ENCODE measurements around the gene CARD16. TPM values are rescaled to one million over a fixed set of nuclear protein-coding genes. Genes with fewer than 3 reads are reported as not detected.

CARD16 gene
- total RNA-seq, 2 donors from 2014 or later, result not detected

- no peak for TF ChIP-seq CTCF (conservative IDR thresholded peaks at IDR 0.05)
- H3K9me3 ChIP-seq (ENCODE audit: control insufficient read depth, low read length), result no peaks in the 10 kb centered on the region
- H3K27me3 ChIP-seq (ENCODE audit: control insufficient read depth, insufficient read depth, low read length, poor library complexity, severe bottlenecking), result no peaks in the 10 kb centered on the region
- Mint-ChIP-seq H3K9me3 (no peaks in the 10 kb centered on the region), H3K4me3 (no peak overlapping the region), H3K27ac (no peak overlapping the region), H3K4me1 (no peaks in the 10 kb centered on the region), H3K36me3 (ENCODE audit: low read depth) (no peaks in the 10 kb centered on the region), H3K27me3 (ENCODE audit: insufficient read depth) (no peaks in the 10 kb centered on the region)
- H3K4me1 ChIP-seq (ENCODE audit: control insufficient read depth, insufficient read depth, low read length), result no peaks in the 10 kb centered on the region
- 97% methylated on average over 3 of the region's 3 CpGs; no CpG with 5 or more reads in 1 of the 2 experiments for WGBS, 2 experiments (ENCODE audit: insufficient coverage in 1 of 2, insufficient read length in 1 of 2)
- no peak overlapping the region for H3K27ac ChIP-seq (ENCODE audit: low read depth, low read length)
- H3K36me3 ChIP-seq (ENCODE audit: control insufficient read depth, insufficient read depth, low read length), result no peaks in the 10 kb centered on the region
- H3K4me3 ChIP-seq (ENCODE audit: low read length), result no peak overlapping the region
- no peak overlapping the region for H3K9ac ChIP-seq (ENCODE audit: extremely low read depth, low read length, poor library complexity, severe bottlenecking)
- DNase-seq, result no peak
These were observed 11.8 kb downstream of the CARD16 start for GRCh38 chr11:105033343-105033742.

GRCh38 chr11:105032495-105032894 is 12.6 kb downstream of the CARD16 start:
- Histone ChIP-seq H3K4me1 (ENCODE audit: control insufficient read depth, insufficient read depth, low read length) (no peaks in the 10 kb centered on the region), H3K4me3 (ENCODE audit: low read length) (no peak overlapping the region), H3K9ac (ENCODE audit: extremely low read depth, low read length, poor library complexity, severe bottlenecking) (no peak overlapping the region), H3K36me3 (ENCODE audit: control insufficient read depth, insufficient read depth, low read length) (no peaks in the 10 kb centered on the region), H3K27me3 (ENCODE audit: control insufficient read depth, insufficient read depth, low read length, poor library complexity, severe bottlenecking) (no peaks in the 10 kb centered on the region), H3K9me3 (ENCODE audit: control insufficient read depth, low read length) (no peaks in the 10 kb centered on the region), H3K27ac (ENCODE audit: low read depth, low read length) (no peak overlapping the region)
- Mint-ChIP-seq H3K27ac (no peak overlapping the region), H3K4me1 (no peaks in the 10 kb centered on the region), H3K9me3 (no peaks in the 10 kb centered on the region), H3K4me3 (no peak overlapping the region), H3K36me3 (ENCODE audit: low read depth) (no peaks in the 10 kb centered on the region), H3K27me3 (ENCODE audit: insufficient read depth) (no peaks in the 10 kb centered on the region)
- 89 to 100% methylated on average over 2 of the region's 2 CpGs for WGBS, 2 experiments (ENCODE audit: insufficient coverage in 1 of 2, insufficient read length in 1 of 2)
- TF ChIP-seq CTCF (conservative IDR thresholded peaks at IDR 0.05), result no peak
- no peak for DNase-seq

- Histone ChIP-seq H3K4me3 (ENCODE audit: low read length) (no peak overlapping the region), H3K9ac (ENCODE audit: extremely low read depth, low read length, poor library complexity, severe bottlenecking) (no peak overlapping the region), H3K9me3 (ENCODE audit: control insufficient read depth, low read length) (no peaks in the 10 kb centered on the region), H3K27me3 (ENCODE audit: control insufficient read depth, insufficient read depth, low read length, poor library complexity, severe bottlenecking) (no peaks in the 10 kb centered on the region), H3K36me3 (ENCODE audit: control insufficient read depth, insufficient read depth, low read length) (no peaks in the 10 kb centered on the region), H3K4me1 (ENCODE audit: control insufficient read depth, insufficient read depth, low read length) (no peaks in the 10 kb centered on the region), H3K27ac (ENCODE audit: low read depth, low read length) (no peak overlapping the region)
- 97 to 100% methylated on average over 3 of the region's 3 CpGs for WGBS, 2 experiments (ENCODE audit: insufficient coverage in 1 of 2, insufficient read length in 1 of 2)
- no peak for DNase-seq
- TF ChIP-seq CTCF (conservative IDR thresholded peaks at IDR 0.05), result no peak
- Mint-ChIP-seq H3K27me3 (ENCODE audit: insufficient read depth) (no peaks in the 10 kb centered on the region), H3K9me3 (no peaks in the 10 kb centered on the region), H3K27ac (no peak overlapping the region), H3K36me3 (ENCODE audit: low read depth) (no peaks in the 10 kb centered on the region), H3K4me3 (no peak overlapping the region), H3K4me1 (peaks cover 2% of the 10 kb centered on the region)
These were observed 17.5 kb downstream of the CARD16 start for GRCh38 chr11:105027678-105028077.

All from endodermal cell (in vitro differentiated cells).